ENCODE data around the gene SIAH1. TPM values are rescaled to one million over a fixed set of nuclear protein-coding genes. Genes with fewer than 3 reads are reported as not detected.
"Not testable (repeated sequence)": the region's sequence is repeated elsewhere in the genome, so short reads cannot be mapped to it uniquely, and the experiment has no call there.

Gene SIAH1
- total RNA-seq, 1 experiment from 2014 or later = 41.3 TPM

- peak overlapping the region; percentile 57 for H3K4me3 ChIP-seq
- H3K36me3 ChIP-seq = peaks cover 6% of the 10 kb centered on the region
- H3K27me3 ChIP-seq = no peaks in the 10 kb centered on the region
- no peaks in the 10 kb centered on the region for H3K9me3 ChIP-seq (replicated peaks)
- H3K4me1 ChIP-seq = 0 out of 2 replicates have a peak, but pooled peaks cover 5% of the 10 kb centered on the region
- peak; percentile 82 for DNase-seq
- peak overlapping the region; percentile 45 for H3K27ac ChIP-seq
Measured at GRCh38 chr16:48365601-48366164, 19.5 kb downstream of the SIAH1 start.

- Histone ChIP-seq H3K4me1 (0 out of 2 replicates have a peak, but pooled peaks cover 5% of the 10 kb centered on the region), H3K27ac (peak overlapping the region; percentile 45; the same call in 1 of the 2 replicates)
- peak in 1 of 2 experiments; percentile 9 for DNase-seq
Measured at GRCh38 chr16:48365025-48365600, 20.1 kb downstream of the SIAH1 start.

GRCh38 chr16:48361540-48362144 lies 23.6 kb downstream of the SIAH1 start:
- Histone ChIP-seq H3K27me3 (no peaks in the 10 kb centered on the region), H3K4me3 (no peak overlapping the region), H3K4me1 (no peaks in the 10 kb centered on the region)

More at GRCh38 chr16:48365025-48365600, 20.1 kb downstream of the SIAH1 start:
- Histone ChIP-seq H3K9me3 (replicated peaks) (no peaks in the 10 kb centered on the region), H3K4me3 (peak overlapping the region; percentile 57), H3K36me3 (peaks cover 11% of the 10 kb centered on the region), H3K27me3 (no peaks in the 10 kb centered on the region)

GRCh38 chr16:48361012-48361411 lies 24.2 kb downstream of the SIAH1 start:
- DNase-seq = no peak
- Histone ChIP-seq H3K9me3 (replicated peaks) (no peaks in the 10 kb centered on the region), H3K36me3 (peaks cover 12% of the 10 kb centered on the region), H3K27ac (no peak overlapping the region), H3K27me3 (no peaks in the 10 kb centered on the region), H3K4me3 (no peak overlapping the region), H3K4me1 (no peaks in the 10 kb centered on the region)

More at GRCh38 chr16:48361540-48362144, 23.6 kb downstream of the SIAH1 start:
- Histone ChIP-seq H3K9me3 (replicated peaks) (no peaks in the 10 kb centered on the region), H3K36me3 (peaks cover 11% of the 10 kb centered on the region), H3K27ac (no peak overlapping the region)
- DNase-seq = no peak

GRCh38 chr16:48359983-48360382 lies 25.2 kb downstream of the SIAH1 start:
- Histone ChIP-seq H3K27me3 (no peaks in the 10 kb centered on the region), H3K36me3 (peaks cover 23% of the 10 kb centered on the region), H3K9me3 (replicated peaks) (no peaks in the 10 kb centered on the region), H3K4me3 (no peak overlapping the region), H3K4me1 (no peaks in the 10 kb centered on the region), H3K27ac (no peak overlapping the region)
- DNase-seq = no peak

- Histone ChIP-seq H3K4me3 (no peak overlapping the region), H3K27me3 (no peaks in the 10 kb centered on the region), H3K36me3 (peaks cover 27% of the 10 kb centered on the region), H3K27ac (no peak overlapping the region), H3K4me1 (no peaks in the 10 kb centered on the region), H3K9me3 (replicated peaks) (no peaks in the 10 kb centered on the region)
- DNase-seq = no peak
Measured at GRCh38 chr16:48358419-48358818, 26.8 kb downstream of the SIAH1 start.

- Histone ChIP-seq H3K9me3 (replicated peaks) (no peaks in the 10 kb centered on the region), H3K27me3 (no peaks in the 10 kb centered on the region), H3K4me1 (no peaks in the 10 kb centered on the region), H3K27ac (no peak overlapping the region), H3K4me3 (no peak overlapping the region), H3K36me3 (peaks cover 32% of the 10 kb centered on the region)
- DNase-seq = no peak
Measured at GRCh38 chr16:48356633-48357376, 28.4 kb downstream of the SIAH1 start.

GRCh38 chr16:48354877-48355855 lies 30.0 kb downstream of the SIAH1 start:
- H3K9me3 ChIP-seq (replicated peaks) = no peaks in the 10 kb centered on the region
- no peak for DNase-seq
- H3K4me1 ChIP-seq = no peaks in the 10 kb centered on the region
- no peak overlapping the region for H3K4me3 ChIP-seq
- H3K36me3 ChIP-seq = peaks cover 31% of the 10 kb centered on the region
- H3K27me3 ChIP-seq = no peaks in the 10 kb centered on the region
- H3K27ac ChIP-seq = no peak overlapping the region

- H3K4me3 ChIP-seq; H3K4me1 ChIP-seq; DNase-seq; H3K27me3 ChIP-seq; H3K27ac ChIP-seq; H3K9me3 ChIP-seq (replicated peaks): not testable (repeated sequence)
- H3K36me3 ChIP-seq = peaks cover 34% of the 10 kb centered on the region
Measured at GRCh38 chr16:48354385-48354784, 30.8 kb downstream of the SIAH1 start.

- Histone ChIP-seq H3K27ac (no peak overlapping the region), H3K4me3 (no peak overlapping the region), H3K36me3 (peaks cover 34% of the 10 kb centered on the region), H3K9me3 (replicated peaks) (no peaks in the 10 kb centered on the region), H3K4me1 (no peaks in the 10 kb centered on the region), H3K27me3 (no peaks in the 10 kb centered on the region)
- peak; percentile 66 to 84 for DNase-seq
Measured at GRCh38 chr16:48353565-48354163, 31.5 kb downstream of the SIAH1 start.

- H3K4me1 ChIP-seq = no peaks in the 10 kb centered on the region
- H3K9me3 ChIP-seq (replicated peaks) = no peaks in the 10 kb centered on the region
- no peak for DNase-seq
- H3K4me3 ChIP-seq = no peak overlapping the region
- H3K27ac ChIP-seq = no peak overlapping the region
- no peaks in the 10 kb centered on the region for H3K27me3 ChIP-seq
- H3K36me3 ChIP-seq = peaks cover 37% of the 10 kb centered on the region
Measured at GRCh38 chr16:48352648-48353390, 32.4 kb downstream of the SIAH1 start.

- H3K4me1 ChIP-seq = no peaks in the 10 kb centered on the region
- no peak for DNase-seq
- no peak overlapping the region for H3K4me3 ChIP-seq
- H3K9me3 ChIP-seq (replicated peaks) = no peaks in the 10 kb centered on the region
- peaks cover 34% of the 10 kb centered on the region for H3K36me3 ChIP-seq
- no peaks in the 10 kb centered on the region for H3K27me3 ChIP-seq
- no peak overlapping the region for H3K27ac ChIP-seq
Measured at GRCh38 chr16:48350736-48351135, 34.5 kb downstream of the SIAH1 start.

GRCh38 chr16:48347980-48348379 lies 37.2 kb downstream of the SIAH1 start:
- no peak overlapping the region for H3K4me3 ChIP-seq
- H3K27ac ChIP-seq = no peak overlapping the region
- H3K9me3 ChIP-seq (replicated peaks) = no peaks in the 10 kb centered on the region
- DNase-seq = no peak
- H3K36me3 ChIP-seq = peaks cover 24% of the 10 kb centered on the region
- H3K4me1 ChIP-seq = no peaks in the 10 kb centered on the region
- no peaks in the 10 kb centered on the region for H3K27me3 ChIP-seq

Data from SJCRH30 (cell line).